Uterus (tissue), 2 donors: Measurements from ENCODE around the gene DKK3.

Experiments
- CTCF ChIP-seq, 4 experiments: fragments of 200-600 bp in 2 of 4; fragments of 450-650 bp in 2 of 4; sonication (generic) in 2 of 4; IDR thresholded peaks; one replicate each; pipeline ENCODE4 v1.5.1; 2016 to 2019; ENCODE audit warnings: antibody characterized with exemption in 4 of 4, mild to moderate bottlenecking in 2 of 4, moderate library complexity in 1 of 4
- POLR2A ChIP-seq, 2 donors: fragments of 450-650 bp; IDR thresholded peaks; one replicate each; pipeline ENCODE4 v1.6.1; 2016; ENCODE audit warnings: antibody characterized with exemption in 2 of 2, mild to moderate bottlenecking in 1 of 2, moderate library complexity in 1 of 2

- TF ChIP-seq POLR2A (IDR thresholded peaks at IDR 0.05) (no peak), CTCF (IDR thresholded peaks at IDR 0.05) (no peak)
These were observed 37.9 kb downstream of the DKK3 start for GRCh38 chr11:11970556-11970955.
